DMS114 treated with DMSO at 0.1 percent for 48 hours (cell line): ENCODE data around the gene STK35.
"Not testable (repeated sequence)": the region's sequence is repeated elsewhere in the genome, so short reads cannot be mapped to it uniquely, and the experiment has no call there.

Experiments used
- DNase-seq: peaks from one replicate; lab custom pipeline; 2025; ENCODE audit not compliant: unreplicated experiment; lab: John Stamatoyannopoulos, UW

Gene STK35

GRCh38 chr20:2156666-2157624, 55.3 kb downstream of the STK35 start:
- no peak for DNase-seq

- no peak for DNase-seq
These were observed 60.6 kb downstream of the STK35 start for GRCh38 chr20:2162125-2162822.

GRCh38 chr20:2162823-2163166, 61.2 kb downstream of the STK35 start:
- DNase-seq: no peak

- DNase-seq: no peak
These were observed 61.7 kb downstream of the STK35 start for GRCh38 chr20:2163312-2163711.

- DNase-seq: no peak
These were observed 62.1 kb downstream of the STK35 start for GRCh38 chr20:2163757-2164156.

- no peak for DNase-seq
These were observed 62.8 kb downstream of the STK35 start for GRCh38 chr20:2164421-2164820.

GRCh38 chr20:2164966-2165365, 63.3 kb downstream of the STK35 start:
- DNase-seq: no peak

- no peak for DNase-seq
These were observed 64.2 kb downstream of the STK35 start for GRCh38 chr20:2165871-2166270.

- DNase-seq: no peak
These were observed 65.5 kb downstream of the STK35 start for GRCh38 chr20:2167112-2167511.

GRCh38 chr20:2168946-2169345, 67.3 kb downstream of the STK35 start:
- DNase-seq: no peak

- no peak for DNase-seq
These were observed 67.9 kb downstream of the STK35 start for GRCh38 chr20:2169456-2170088.

GRCh38 chr20:2170404-2170803, 68.8 kb downstream of the STK35 start:
- no peak for DNase-seq

GRCh38 chr20:2171266-2171790, 69.7 kb downstream of the STK35 start:
- no peak for DNase-seq

GRCh38 chr20:2171840-2172239, 70.2 kb downstream of the STK35 start:
- not testable (repeated sequence) for DNase-seq

GRCh38 chr20:2172305-2173175, 70.9 kb downstream of the STK35 start:
- peak; percentile 51 for DNase-seq

GRCh38 chr20:2173186-2173585, 71.6 kb downstream of the STK35 start:
- DNase-seq: no peak

- no peak for DNase-seq
These were observed 72.4 kb downstream of the STK35 start for GRCh38 chr20:2174067-2174466.

- DNase-seq: no peak
These were observed 75.3 kb downstream of the STK35 start for GRCh38 chr20:2176946-2177345.

GRCh38 chr20:2178318-2179232, 76.9 kb downstream of the STK35 start:
- no peak for DNase-seq

GRCh38 chr20:2179233-2179580, 77.6 kb downstream of the STK35 start:
- no peak for DNase-seq
